Measurements from ENCODE around the gene HS3ST3A1.
"Not testable (repeated sequence)": the region's sequence is repeated elsewhere in the genome, so short reads cannot be mapped to it uniquely, and the experiment has no call there.

HS3ST3A1 gene

DNA sequence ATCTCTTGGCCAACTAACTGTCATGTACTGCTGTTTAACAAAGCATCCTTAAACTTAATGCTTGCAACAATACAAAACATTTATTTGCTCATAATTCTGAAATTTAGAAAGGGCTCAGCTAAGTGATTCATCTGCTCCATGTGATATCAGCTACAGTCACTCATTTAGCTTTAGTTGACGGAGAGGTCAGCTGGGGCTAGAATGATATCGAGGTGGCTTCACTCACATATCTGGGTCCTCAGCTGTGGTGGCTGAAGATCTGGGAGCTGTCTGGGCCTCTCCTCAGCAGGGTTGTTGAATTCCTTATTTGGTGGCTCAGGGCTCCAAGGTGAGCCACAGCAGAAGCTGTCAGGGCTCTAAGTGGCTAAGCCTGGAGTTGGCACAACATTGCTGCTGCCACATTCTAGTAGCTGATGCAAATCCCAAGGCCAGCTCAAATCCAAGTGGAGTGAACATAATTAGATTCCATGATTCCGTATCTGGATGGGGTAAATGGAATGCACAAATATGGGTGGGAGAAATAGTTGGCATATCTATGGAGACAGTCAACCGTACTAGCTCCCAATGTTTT is 62.8 kb downstream of the HS3ST3A1 start:
- DNase-seq (ENCODE audit: low read depth) = no peak

DNA sequence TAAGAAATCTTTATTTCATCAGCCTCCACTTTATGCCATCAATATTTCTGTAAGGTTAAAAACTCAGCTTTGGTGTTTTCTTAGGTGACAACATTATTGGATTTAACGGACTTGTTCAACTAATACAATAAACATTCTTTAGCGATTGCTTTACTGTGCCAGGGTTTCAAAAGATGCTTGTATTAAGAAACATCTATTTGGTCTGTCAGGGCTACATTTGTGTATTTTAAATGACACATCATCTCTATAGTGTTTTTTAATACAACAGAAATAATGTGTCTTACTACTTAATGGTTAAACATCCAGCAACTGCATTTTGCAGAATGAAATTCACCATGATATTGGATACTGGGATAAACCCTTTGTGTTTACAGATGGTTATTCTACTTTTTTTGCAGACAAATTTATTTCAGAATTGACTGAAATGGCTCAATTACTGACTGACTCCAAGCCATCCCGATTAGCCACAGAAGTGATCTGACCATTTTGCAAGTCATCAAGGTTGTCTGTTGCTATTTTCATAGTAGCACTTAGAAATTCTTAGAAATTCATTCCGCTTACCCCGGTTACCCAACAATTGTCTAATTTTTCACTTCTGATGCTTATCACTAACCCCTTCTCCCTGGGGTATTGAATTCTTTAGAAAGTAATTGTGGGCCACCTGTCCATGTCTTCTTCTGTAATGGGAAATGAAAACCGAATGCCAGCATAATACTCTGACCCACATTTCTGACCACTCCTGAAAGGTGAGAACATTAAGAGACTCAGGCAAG is 63.7 kb downstream of the HS3ST3A1 start:
- no peak for DNase-seq (ENCODE audit: low read depth)

DNA sequence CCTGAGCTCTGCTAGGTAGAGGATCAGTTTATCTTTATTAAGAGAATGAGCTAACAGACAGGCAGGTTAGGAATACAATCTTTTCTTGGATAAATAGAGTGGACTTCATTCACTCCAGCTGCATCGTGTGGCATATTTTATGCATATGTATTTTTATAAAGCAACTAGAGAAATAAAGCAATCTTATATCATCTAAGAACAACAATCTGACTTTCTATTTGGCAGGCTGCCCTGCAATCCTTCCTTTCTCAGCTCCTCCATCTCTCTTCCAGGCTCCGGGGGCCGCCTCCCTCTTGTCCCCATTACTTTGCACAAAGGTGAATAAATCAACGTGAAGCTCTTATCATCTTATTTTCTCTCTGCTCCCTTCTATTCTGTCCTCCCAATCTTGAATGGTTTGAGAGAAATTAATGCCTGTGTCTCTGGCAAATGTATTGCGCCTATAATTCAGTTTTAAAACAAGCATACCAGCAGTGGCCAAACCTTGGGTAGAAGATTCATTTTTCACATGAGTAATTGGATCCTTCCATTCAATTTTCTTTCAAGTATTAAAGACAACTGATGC is 64.5 kb downstream of the HS3ST3A1 start:
- DNase-seq (ENCODE audit: low read depth) = no peak

DNA sequence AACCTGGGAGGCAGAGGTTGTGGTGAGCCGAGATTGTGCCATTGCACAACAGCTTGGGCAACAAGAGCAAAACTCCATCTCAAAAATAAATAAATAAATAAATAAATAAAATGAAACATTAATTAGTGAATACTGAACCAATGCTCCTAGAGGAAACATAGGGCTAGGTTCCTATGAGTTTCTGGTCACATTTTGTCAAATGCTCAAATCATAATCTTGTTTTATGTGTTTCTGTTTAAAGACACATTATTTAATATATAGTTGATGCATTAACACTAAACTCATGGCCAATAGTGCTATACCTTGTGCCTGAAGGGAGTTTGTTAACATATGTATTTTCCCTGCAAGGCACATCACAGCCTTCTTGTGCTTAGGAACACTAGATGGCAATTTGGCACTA is 66.8 kb downstream of the HS3ST3A1 start:
- no peak for DNase-seq (ENCODE audit: low read depth)

DNA sequence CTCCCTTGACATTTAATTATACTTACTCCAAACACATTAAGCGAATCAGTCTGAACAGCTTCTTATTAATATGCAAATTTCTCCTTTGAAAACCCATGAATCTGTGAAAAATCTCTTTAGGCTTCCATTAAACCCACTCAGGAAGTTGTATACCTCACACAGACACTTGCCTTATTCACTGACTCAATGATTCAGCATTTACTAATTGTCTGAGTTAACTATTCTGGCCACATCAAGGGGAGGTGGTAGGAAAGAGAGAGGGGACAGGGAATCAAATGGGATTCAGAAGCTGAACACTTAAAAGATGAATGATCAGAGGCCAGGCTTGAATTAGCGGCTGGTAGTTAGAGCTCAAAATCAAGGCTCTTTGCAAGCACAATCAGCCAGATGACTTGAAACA is 70.0 kb downstream of the HS3ST3A1 start:
- DNase-seq (ENCODE audit: low read depth) = no peak

DNA sequence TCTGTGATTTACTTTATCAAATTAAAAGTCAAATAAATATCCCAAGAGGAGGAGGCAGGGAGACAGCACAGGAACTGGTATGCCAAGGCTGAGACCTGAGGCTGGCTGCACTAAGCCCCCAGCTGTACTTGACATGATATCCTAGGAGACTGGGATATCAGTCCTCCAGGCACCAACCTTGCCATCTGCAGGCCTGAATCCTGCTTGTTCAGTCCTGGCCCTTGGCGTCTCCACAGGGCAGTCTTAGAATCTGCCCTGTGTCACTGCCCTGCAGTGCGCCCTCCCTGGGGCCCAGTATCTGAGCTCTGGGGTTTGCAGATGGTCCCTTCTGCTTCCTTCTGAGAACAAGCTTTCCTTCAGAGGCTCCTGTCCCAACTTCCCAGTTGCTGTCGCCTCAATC is 75.9 kb downstream of the HS3ST3A1 start:
- DNase-seq (ENCODE audit: low read depth) = no peak

DNA sequence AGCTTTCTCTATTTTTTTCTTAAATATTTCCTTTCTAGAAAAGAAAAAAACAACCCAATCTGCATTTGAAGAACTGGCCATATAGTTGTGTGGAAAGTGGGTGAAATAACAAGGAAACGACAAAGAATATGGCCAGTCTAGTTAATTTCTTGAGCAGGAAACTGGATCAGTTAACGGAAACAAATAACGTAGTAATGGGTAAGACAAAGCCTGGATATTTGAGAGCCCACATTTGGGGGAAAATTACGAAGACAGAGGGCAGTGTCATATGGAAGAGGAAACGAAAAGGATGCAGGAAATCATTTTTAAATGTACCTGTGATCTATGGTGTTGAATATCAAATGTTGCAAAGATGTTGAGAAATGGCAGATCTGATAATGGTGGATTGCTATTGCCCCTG is 78.6 kb downstream of the HS3ST3A1 start:
- no peak for DNase-seq (ENCODE audit: low read depth)

DNA sequence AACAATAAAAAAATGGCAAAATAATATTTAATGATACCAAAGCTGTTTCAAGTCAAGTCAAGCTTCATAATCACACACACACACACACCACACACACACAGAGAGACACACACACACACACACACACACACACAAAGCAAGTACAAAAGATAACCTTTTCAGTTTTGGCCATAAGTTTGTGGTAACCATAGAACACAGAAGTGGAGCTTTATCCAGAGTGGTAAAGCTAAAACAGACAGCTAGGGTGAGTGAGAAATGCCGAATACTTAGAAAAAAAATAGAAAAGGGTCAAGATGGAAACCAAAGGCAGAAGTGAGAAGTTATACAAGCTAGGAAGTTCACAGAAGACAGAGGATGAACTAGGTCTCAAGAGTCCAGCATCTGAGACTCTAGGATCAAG is 79.0 kb downstream of the HS3ST3A1 start:
- DNase-seq (ENCODE audit: low read depth) = no peak

DNA sequence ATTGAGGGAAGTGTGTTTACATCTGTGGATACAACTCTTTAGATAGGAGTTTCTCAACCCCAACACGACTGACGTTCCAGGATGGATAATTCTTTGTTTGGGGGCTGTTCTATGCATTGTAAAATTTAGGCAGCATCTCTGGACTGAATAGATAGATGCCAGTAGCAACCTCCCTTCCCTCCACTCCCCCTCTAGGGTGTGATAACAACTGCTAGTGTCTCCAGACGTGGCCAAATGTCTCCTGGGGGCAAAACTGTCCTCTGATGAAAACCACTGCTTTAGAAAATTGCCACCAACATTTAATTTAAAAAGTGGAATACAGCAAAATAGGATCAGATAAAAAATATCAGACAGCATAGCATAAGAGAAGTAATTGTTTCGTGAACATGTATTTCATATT is 79.9 kb downstream of the HS3ST3A1 start:
- no peak for DNase-seq (ENCODE audit: low read depth)

DNA sequence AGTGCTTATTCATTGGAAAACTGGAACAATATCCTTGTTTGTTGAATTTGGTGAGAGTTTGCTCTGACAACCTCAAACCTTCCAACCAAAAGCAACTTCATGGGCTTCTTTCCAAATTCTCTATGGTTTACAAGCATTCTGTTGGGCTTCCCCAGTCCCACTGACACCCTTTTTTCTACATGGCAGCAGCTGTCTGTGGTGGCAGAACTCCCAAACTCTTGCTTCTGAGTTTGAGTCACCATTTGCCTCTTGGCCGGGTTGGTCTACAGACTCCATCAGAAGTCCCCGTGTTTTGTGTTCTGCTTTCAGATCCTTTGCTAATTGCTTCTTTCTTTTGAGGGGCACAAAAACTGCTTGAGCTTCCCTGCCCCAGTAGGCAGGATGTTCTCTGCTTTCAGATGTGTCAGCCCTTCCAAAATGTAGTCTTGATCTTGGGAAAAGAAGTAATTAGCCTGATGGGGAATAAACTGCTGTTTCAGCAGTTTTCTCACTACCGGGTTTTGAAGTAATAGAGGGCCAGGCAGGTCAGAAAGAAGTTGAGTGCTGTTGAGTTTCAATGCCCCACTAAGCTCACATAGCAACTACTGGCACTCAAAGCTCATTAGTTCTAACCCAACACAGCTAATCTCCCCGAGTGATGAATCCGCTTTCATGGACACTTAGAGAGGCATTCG is 80.7 kb downstream of the HS3ST3A1 start:
- DNase-seq (ENCODE audit: low read depth) = peak; percentile 65

DNA sequence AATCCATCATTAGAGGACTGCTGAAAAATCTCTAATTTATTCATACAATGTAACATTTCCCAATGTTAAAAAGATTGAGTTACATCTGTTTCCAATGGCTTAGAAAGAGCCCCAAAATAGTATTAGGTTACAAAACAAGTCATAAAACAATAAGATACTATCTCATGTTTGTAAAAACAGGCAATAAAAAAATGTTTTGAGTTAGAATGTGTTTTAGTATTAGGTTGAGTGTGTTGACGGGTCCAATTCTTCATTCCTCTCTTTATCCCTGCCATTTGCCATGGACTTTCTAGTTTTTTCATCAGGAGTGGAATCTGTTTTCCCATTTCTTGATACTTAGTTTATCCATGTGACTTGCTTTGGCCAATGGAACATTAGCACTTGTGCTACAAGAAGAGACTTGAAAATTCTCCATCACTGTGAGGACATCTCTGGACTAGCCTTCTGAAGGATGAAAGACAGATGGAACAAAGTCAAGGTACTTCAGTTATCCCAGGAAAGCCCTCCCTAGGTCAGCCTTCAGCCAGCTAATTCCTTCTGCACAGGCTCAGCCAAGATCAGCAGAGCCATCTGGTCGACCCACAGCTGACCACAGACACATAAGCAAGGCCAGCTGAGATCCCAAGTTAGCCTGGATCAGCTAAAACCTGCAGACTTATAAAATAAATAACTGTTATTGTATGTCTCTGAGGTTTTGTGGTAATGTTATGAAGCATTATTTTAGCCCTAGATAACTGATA is 83.3 kb downstream of the HS3ST3A1 start:
- peak; percentile 29 for DNase-seq (ENCODE audit: low read depth)

DNA sequence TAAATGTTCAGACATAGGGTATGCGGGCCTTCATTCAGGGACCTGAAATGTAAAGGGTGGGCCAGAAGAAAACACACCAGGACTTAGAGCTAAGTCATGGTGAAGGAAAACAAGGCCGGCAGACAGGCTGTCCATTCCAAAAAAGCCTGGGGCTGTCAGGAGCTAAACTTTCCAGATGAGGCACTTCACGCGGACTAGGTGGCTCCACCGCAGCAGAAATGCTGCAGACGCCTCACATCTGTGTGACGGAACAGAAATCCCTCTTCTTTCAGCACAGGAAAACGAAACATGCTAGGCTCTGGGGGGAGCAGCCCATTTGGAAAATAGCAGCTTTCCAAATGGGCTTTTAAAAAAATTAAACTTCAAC is 88.7 kb downstream of the HS3ST3A1 start:
- DNase-seq (ENCODE audit: low read depth) = peak; percentile 37

DNA sequence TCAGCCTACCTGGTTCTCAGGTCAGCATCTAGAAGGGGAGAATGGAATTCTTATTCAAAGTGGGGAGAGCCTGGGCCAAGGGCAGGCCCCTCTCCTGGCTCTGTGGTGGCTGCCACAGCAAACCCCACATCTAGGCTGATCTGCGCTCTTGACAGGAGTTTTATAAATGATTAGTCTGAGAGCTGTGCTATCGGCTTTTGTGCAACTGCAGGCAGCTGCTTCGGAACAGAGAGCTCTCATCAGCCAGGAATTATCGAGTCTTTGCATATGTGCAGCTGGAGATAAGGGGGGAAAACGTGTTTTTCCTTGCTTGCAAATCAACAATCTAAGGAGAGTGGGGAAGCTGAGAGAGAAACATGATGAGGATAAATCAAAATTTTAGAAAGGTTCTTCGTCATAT is 91.7 kb downstream of the HS3ST3A1 start:
- no peak for DNase-seq (ENCODE audit: low read depth)

DNA sequence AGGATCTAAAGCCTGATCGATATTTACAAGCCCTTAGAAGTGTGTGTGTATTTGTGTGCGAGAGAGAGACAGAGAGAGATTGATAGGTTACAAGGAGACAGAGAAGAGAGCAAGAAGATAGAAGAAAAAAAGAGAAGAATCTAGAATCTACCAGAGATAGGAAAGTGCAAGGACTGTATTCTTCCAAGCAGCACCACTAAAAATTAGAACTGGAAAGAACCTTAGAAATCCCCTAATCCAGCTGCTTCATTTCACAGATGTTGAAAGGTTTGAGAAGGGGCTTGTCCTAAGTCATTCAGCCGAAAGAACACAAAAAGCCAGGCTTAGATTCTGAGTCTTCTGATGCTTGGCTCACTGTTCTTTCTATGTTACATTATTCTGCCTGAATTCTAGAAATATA is 92.2 kb downstream of the HS3ST3A1 start:
- DNase-seq (ENCODE audit: low read depth) = no peak

DNA sequence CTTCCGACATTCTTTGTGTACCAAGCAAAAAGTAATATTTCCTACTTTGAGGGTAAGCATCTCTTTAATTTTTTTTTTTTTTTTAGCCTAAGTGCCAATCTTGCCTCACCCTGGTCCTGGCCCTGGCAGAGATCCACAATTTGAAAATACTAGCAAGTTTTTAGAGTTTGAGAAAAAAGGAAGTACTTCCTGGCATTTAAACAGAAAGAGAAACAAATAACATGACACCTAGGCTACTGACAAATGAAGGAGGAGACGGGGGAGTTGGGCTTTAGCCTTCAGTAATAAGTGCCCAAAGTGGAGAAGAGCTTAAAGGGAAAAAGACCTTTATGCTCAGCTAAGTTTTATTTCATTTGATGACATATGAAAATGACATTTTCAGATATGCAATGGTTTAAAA is 92.8 kb downstream of the HS3ST3A1 start:
- DNase-seq (ENCODE audit: low read depth) = no peak

DNA sequence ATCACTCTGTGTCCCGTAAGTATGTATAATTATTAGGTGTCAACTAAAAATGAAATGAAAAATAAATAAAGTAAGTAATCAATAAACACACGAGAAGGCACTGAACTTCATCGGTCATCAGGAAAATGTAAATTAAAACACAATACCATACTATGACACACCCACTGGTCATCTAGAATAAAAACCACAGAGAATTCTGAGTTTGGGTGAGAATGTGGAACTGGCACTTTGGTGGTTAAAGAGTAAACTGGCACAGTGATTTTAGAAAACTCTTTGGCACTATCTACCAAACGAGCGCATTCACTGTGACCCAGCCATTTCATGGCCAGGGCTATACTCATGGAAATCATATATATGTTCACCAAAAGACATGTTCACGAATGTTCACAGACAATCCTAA is 98.2 kb downstream of the HS3ST3A1 start:
- no peak for DNase-seq (ENCODE audit: low read depth)

DNA sequence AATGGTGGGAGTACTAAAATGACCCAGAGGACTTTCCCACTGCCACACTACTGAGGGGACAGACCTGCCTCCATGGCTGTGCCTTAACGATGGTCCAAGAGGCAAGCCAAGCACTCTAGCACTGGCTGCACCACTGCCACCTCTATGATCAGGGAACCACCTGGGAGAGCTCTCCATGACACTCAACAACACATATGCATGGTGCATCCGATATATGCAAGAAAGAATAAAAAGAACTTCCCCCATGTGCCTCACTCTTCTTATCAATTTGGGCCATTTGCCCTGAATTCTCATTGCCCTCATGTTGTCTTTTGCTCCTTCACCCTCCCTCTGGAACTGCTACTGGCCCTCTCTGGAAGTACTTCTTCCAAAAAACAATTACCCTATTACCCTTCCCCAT is 99.5 kb downstream of the HS3ST3A1 start:
- no peak for DNase-seq (ENCODE audit: low read depth)

DNA sequence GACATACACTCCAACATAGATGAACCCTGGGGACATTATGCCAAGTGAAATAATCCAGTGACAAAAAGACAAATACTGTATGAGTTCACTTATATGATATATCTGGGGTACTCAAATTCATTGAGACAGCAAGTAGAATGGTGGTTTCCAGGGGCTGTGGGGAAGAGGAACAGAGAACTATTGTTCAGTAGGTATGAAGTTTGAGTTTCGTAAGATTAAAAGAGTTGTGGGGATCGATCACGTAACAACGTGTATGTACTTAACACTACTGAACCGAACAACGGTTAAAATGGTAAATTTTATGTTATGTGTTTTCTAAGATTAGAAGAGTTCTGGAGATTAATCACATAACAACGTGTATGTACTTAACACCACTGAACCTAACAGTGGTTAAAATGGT is 100.8 kb downstream of the HS3ST3A1 start:
- no peak for DNase-seq (ENCODE audit: low read depth)

DNA sequence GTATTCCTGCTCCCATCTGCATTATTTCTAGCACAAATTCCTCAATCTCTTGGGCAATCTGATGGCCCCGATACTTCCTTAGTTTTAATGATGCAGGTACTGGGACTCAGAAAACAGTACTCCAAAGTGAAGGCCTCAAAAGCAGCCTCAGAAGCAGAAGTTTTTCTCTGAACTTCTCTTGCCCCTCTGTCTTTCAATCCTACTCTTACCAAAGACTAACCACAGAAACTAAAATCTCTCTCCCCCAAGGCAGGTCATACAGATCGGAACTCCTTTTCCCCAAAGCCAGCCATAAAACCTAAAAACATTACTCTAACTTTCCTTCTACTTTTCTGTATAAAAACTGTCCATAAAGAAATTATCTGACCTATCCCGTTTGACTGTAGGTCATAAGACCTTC is 103.5 kb downstream of the HS3ST3A1 start:
- DNase-seq (ENCODE audit: low read depth) = no peak

DNA sequence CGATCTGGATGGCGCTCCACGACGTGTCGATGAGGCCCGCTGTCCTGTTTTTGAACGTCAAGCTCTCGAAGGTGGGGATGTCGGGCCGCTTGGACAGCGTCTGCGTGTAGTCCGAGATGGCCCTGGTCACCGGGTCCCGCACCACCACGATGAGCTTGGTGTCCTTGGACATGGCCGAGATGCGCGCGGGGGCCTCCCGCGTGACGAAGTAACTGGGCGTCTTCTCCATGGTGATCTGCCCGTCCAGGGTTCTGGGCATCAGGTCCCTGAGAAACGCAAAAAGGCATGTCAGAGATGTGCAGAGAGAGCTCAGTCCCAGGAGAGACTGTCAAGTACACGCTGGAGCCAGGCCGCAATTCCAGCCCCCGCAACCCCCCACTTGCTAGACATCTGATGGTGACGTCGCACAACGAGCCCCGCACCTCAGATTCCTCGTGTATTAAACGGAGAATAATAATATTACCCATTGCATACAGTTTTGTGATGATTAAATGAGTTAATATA is 105.1 kb downstream of the HS3ST3A1 start:
- not testable (repeated sequence) for DNase-seq (ENCODE audit: low read depth)

DNA sequence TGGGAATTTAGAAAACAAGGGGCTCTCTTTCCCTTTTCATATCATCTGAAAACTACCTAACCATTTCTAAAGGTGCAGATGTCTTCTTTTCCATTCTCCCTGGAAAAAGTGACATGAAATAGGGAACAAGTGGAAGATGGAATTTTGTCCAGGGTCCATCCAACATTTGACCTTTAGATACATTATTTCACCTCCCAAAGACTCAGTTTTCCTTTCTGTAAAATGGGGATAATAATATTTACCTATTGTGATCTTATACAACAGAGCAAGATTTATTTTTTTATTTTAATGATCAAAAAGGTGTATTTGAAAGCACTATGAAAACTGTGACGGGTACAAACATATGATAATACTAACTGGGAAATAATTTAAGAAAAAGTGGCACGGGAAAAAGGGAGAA is 106.3 kb downstream of the HS3ST3A1 start:
- no peak for DNase-seq (ENCODE audit: low read depth)

DNA sequence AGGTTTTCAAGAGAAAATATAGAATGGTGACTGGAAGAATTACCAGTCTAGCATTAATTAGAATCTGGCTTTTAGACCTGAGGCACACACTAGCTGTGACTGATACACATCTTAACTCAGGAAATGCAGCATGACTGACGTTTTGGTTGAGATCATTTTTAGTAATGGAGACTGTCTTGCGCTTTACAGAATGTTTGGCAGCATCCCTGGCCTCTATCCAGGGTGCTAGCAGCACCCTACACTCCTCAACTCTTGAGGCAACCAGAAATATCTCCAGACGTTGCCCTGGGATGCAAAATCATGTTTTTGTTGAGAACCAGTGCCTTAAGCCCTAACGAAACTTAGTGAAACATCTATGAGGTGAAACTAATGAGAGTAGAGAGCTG is 109.0 kb downstream of the HS3ST3A1 start:
- no peak for DNase-seq (ENCODE audit: low read depth)

All from fibroblast of the conjunctiva (primary cell).